GM12891 (cell line): Measurements from ENCODE around the gene EEF1G.

Experiments used
- POLR2A ChIP-seq: IDR thresholded peaks from 2 replicates; pipeline ENCODE4 v1.6.1; 2011; ENCODE audit warnings: low read depth, low read length, control low read depth
- POLR2AphosphoS5 ChIP-seq: IDR thresholded peaks from 2 replicates; pipeline ENCODE4 v1.6.1; 2011; ENCODE audit warnings: low read depth, low read length, control low read depth

DNA sequence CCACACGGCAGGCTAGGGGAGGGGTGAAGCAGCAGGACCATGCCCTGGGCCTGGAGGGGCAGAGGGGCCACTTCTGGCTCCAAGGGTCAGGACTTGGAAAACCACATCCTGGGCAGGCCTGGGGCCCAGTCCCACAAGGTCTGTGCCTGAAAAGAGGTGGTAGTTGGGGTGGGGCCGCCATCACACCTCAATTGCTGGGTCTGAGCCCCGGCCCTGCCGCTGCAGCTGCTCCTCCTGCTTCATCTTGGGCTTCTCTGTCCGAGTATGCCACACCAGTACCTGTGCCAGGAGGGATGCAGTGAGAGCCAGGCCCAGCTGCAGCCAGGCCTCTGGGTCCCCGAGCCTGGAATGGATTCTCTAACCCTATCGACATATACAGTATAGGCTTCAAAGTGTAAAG is 41.8 kb upstream of the EEF1G start:
- TF ChIP-seq POLR2A (no peak), POLR2AphosphoS5 (no peak)
